Measurements from ENCODE around the gene HLA-B. TPM values are rescaled to one million over a fixed set of nuclear protein-coding genes. Genes with fewer than 3 reads are reported as not detected.
A peak's percentile ranks its signal among the peaks of the same experiment; 100 is the strongest.

Gene HLA-B
- total and polyA plus RNA-seq, 2 experiments from 2014 or later = 7.7 to 27.2 TPM

GRCh38 chr6:31351033-31351380 is 6.0 kb downstream of the HLA-B start:
- Histone ChIP-seq H3K27ac (no peak overlapping the region), H3K4me3 (no peak overlapping the region), H3K27me3 (peaks cover 37% of the 10 kb centered on the region), H3K4me1 (ENCODE audit: low read depth) (no peaks in the 10 kb centered on the region), H3K36me3 (no peaks in the 10 kb centered on the region), H3K9me3 (ENCODE audit: low read depth) (no peaks in the 10 kb centered on the region)
- no peak for TF ChIP-seq CTCF (IDR thresholded peaks at IDR 0.05; ENCODE audit: low read depth, low read length)
- DNase-seq (ENCODE audit: low read depth in 1 of 2, low spot score in 1 of 2) = no peak

GRCh38 chr6:31350196-31351032 is 6.6 kb downstream of the HLA-B start:
- no peaks in the 10 kb centered on the region for H3K9me3 ChIP-seq (ENCODE audit: low read depth)
- H3K27ac ChIP-seq = no peak overlapping the region
- H3K4me3 ChIP-seq = no peak overlapping the region
- H3K27me3 ChIP-seq = peaks cover 31% of the 10 kb centered on the region
- H3K4me1 ChIP-seq (ENCODE audit: low read depth) = no peaks in the 10 kb centered on the region
- no peaks in the 10 kb centered on the region for H3K36me3 ChIP-seq
- no peak for DNase-seq (ENCODE audit: low read depth in 1 of 2, low spot score in 1 of 2)
- TF ChIP-seq CTCF (IDR thresholded peaks at IDR 0.05; ENCODE audit: low read depth, low read length) = no peak

GRCh38 chr6:31349301-31349700 is 7.7 kb downstream of the HLA-B start:
- H3K27me3 ChIP-seq = peaks cover 20% of the 10 kb centered on the region
- H3K27ac ChIP-seq = no peak overlapping the region
- no peak for TF ChIP-seq CTCF (IDR thresholded peaks at IDR 0.05; ENCODE audit: low read depth, low read length)
- no peak overlapping the region for H3K4me3 ChIP-seq
- H3K9me3 ChIP-seq (ENCODE audit: low read depth) = no peaks in the 10 kb centered on the region
- H3K4me1 ChIP-seq (ENCODE audit: low read depth) = no peaks in the 10 kb centered on the region
- DNase-seq (ENCODE audit: low read depth in 1 of 2, low spot score in 1 of 2) = no peak
- H3K36me3 ChIP-seq = no peaks in the 10 kb centered on the region

- Histone ChIP-seq H3K27me3 (peaks cover 1% of the 10 kb centered on the region), H3K4me1 (ENCODE audit: low read depth) (no peaks in the 10 kb centered on the region), H3K4me3 (no peak overlapping the region), H3K36me3 (no peaks in the 10 kb centered on the region), H3K27ac (no peak overlapping the region), H3K9me3 (ENCODE audit: low read depth) (no peaks in the 10 kb centered on the region)
- no peak for TF ChIP-seq CTCF (IDR thresholded peaks at IDR 0.05; ENCODE audit: low read depth, low read length)
- DNase-seq (ENCODE audit: low read depth in 1 of 2, low spot score in 1 of 2) = peak in 1 of 2 donors; percentile 23
Measured at GRCh38 chr6:31345026-31345730, 11.8 kb downstream of the HLA-B start.

GRCh38 chr6:31340228-31340627 is 16.8 kb downstream of the HLA-B start:
- TF ChIP-seq CTCF (IDR thresholded peaks at IDR 0.05; ENCODE audit: low read depth, low read length) = no peak
- Histone ChIP-seq H3K36me3 (no peaks in the 10 kb centered on the region), H3K4me3 (no peak overlapping the region), H3K9me3 (ENCODE audit: low read depth) (no peaks in the 10 kb centered on the region), H3K27ac (no peak overlapping the region), H3K4me1 (ENCODE audit: low read depth) (no peaks in the 10 kb centered on the region), H3K27me3 (no peaks in the 10 kb centered on the region)
- no peak for DNase-seq (ENCODE audit: low read depth in 1 of 2, low spot score in 1 of 2)
